A673 (cell line): Measurements from ENCODE around the gene TRIM39. TPM values are rescaled to one million over a fixed set of nuclear protein-coding genes. Genes with fewer than 3 reads are reported as not detected.

Experiments used
- BruUV-seq: library from RNA; stranded (reverse); fragments of 400-500 nt; replicated peaks from 2 replicates; lab custom pipeline; 2021; lab: Mats Ljungman, UMichigan
- CTCF ChIA-PET: fragments of 300-600 bp; sonication (Branson Sonifier 250); formaldehyde crosslinking; loops from one replicate; lab custom pipeline; 2022; ENCODE audit warnings: antibody characterized with exemption; lab: Charles Lee
- POLR2A ChIA-PET: fragments of 300-600 bp; sonication (Branson Sonifier 250); formaldehyde crosslinking; loops from one replicate; lab custom pipeline; 2022; ENCODE audit warnings: antibody characterized with exemption; ENCODE audit not compliant: low non-redundant PET; lab: Charles Lee
- DNase-seq: peaks from one replicate; pipeline ENCODE4 v3.0.0-alpha.2; 2015; ENCODE audit warnings: low spot score
- H3K27ac ChIP-seq: fragments of 200-600 bp; sonication (generic); 2 replicates; pipeline ENCODE4 v1.5.1; 2016; ENCODE audit warnings: mixed run types, low read depth, mild to moderate bottlenecking, mixed read lengths, antibody characterized with exemption, low read length; ENCODE audit not compliant: poor library complexity, severe bottlenecking
- H3K27me3 ChIP-seq: fragments of 200-600 bp; sonication (generic); replicated peaks from 2 replicates; pipeline ENCODE4 v1.6.1; 2017; ENCODE audit warnings: mixed run types, low read depth, mild to moderate bottlenecking, mixed read lengths, antibody characterized with exemption, low read length; ENCODE audit not compliant: insufficient read depth, poor library complexity
- H3K36me3 ChIP-seq: fragments of 200-600 bp; sonication (generic); 2 replicates; pipeline ENCODE4 v1.6.1; 2016; ENCODE audit warnings: mixed run types, mild to moderate bottlenecking, mixed read lengths, antibody characterized with exemption, low read length; ENCODE audit not compliant: insufficient read depth, poor library complexity, severe bottlenecking
- H3K4me1 ChIP-seq: fragments of 200-600 bp; sonication (generic); 2 replicates; pipeline ENCODE4 v1.6.1; 2017; ENCODE audit warnings: mixed run types, mild to moderate bottlenecking, mixed read lengths, antibody characterized with exemption, low read length; ENCODE audit not compliant: insufficient read depth, poor library complexity, severe bottlenecking
- H3K4me3 ChIP-seq: fragments of 200-600 bp; sonication (generic); 2 replicates; pipeline ENCODE4 v1.5.1; 2016; ENCODE audit warnings: low read depth, mixed run types, mild to moderate bottlenecking, mixed read lengths, low read length; ENCODE audit not compliant: poor library complexity, severe bottlenecking
- H3K9me3 ChIP-seq: fragments of 200-600 bp; sonication (generic); 2 replicates; pipeline ENCODE4 v1.6.1; 2016; ENCODE audit warnings: mixed run types, low read depth, mild to moderate bottlenecking, mixed read lengths, antibody characterized with exemption, low read length; ENCODE audit not compliant: poor library complexity, severe bottlenecking
- CTCF ChIP-seq: fragments of 300-800, 200-600 bp; sonication (generic); conservative IDR thresholded peaks from 2 replicates; pipeline ENCODE4 v1.5.1; 2017; ENCODE audit warnings: low read depth, mild to moderate bottlenecking, antibody characterized with exemption, low read length, moderate library complexity, mixed read lengths
- EZH2 ChIP-seq: fragments of 200-600 bp; sonication (generic); IDR thresholded peaks from 2 replicates; pipeline ENCODE4 v1.6.1; 2017; ENCODE audit warnings: borderline replicate concordance, low read depth, mild to moderate bottlenecking, mixed read lengths, antibody characterized with exemption, low read length; ENCODE audit not compliant: poor library complexity, severe bottlenecking
- intact Hi-C: fragments of 100-400 bp; cut with micrococcal nuclease; formaldehyde crosslinking; loops from one replicate; pipeline ENCODE4 v1.10.0; 2022; ENCODE audit not compliant: unreplicated experiment
- total RNA-seq: library from RNA; stranded (reverse); gene quantifications from 2 replicates; pipeline ENCODE4 v1.2.3, GENCODE V29; 2021

Gene TRIM39
- total RNA-seq, 1 experiment from 2014 or later = 14.3 TPM

- Histone ChIP-seq H3K4me1 (no peaks in the 10 kb centered on the region), H3K27me3 (no peaks in the 10 kb centered on the region), H3K9me3 (peaks cover 38% of the 10 kb centered on the region), H3K27ac (no peak overlapping the region), H3K36me3 (peaks cover 44% of the 10 kb centered on the region), H3K4me3 (no peak overlapping the region)
- no TSS peak for BruUV-seq
- ChIA-PET POLR2A (no interaction called here), CTCF (no interaction called here)
- DNase-seq = no peak
- TF ChIP-seq CTCF (no peak), EZH2 (no peak)
- intact Hi-C loops = no loop called here
Observed at GRCh38 chr6:30304002-30304401, 22.7 kb upstream of the TRIM39 start.

GRCh38 chr6:30311101-30311500, 15.6 kb upstream of the TRIM39 start:
- no peak overlapping the region for H3K27ac ChIP-seq
- no peak for TF ChIP-seq EZH2
- TF ChIP-seq CTCF = no peak
- intact Hi-C loops = no loop called here
- H3K36me3 ChIP-seq = peaks cover 22% of the 10 kb centered on the region
- no peaks in the 10 kb centered on the region for H3K4me1 ChIP-seq
- H3K9me3 ChIP-seq = no peaks in the 10 kb centered on the region
- BruUV-seq = no TSS peak
- DNase-seq = no peak
- CTCF ChIA-PET = no interaction called here
- H3K27me3 ChIP-seq = no peaks in the 10 kb centered on the region
- no peak overlapping the region for H3K4me3 ChIP-seq
- POLR2A ChIA-PET = no interaction called here

- BruUV-seq = no TSS peak
- Histone ChIP-seq H3K4me3 (no peak overlapping the region), H3K27ac (no peak overlapping the region), H3K36me3 (peaks cover 16% of the 10 kb centered on the region), H3K9me3 (no peaks in the 10 kb centered on the region), H3K27me3 (no peaks in the 10 kb centered on the region), H3K4me1 (no peaks in the 10 kb centered on the region)
- POLR2A ChIA-PET = no interaction called here
- TF ChIP-seq CTCF (no peak), EZH2 (no peak)
- intact Hi-C loops = no loop called here
- DNase-seq = no peak
- CTCF ChIA-PET = no interaction called here
Observed at GRCh38 chr6:30311671-30312070, 15.1 kb upstream of the TRIM39 start.
